OCI-LY3 (cell line): ENCODE measurements around the gene CLCF1.

ENCODE experiments used
- EZH2phosphoT487 ChIP-seq: fragments of 200-600 bp; shearing (Covaris generic); IDR thresholded peaks from 2 replicates; pipeline ENCODE4 v1.6.1; 2018; ENCODE audit warnings: antibody characterized with exemption, mixed run types, low read depth
- TF ChIP-seq, protein P1 (sequence below): fragments of 200-600, 300-600 bp; sonication (generic); IDR thresholded peaks from 2 replicates; pipeline ENCODE4 v1.5.1; 2014; ENCODE audit warnings: antibody characterized with exemption, low read length, low read depth

DNA sequence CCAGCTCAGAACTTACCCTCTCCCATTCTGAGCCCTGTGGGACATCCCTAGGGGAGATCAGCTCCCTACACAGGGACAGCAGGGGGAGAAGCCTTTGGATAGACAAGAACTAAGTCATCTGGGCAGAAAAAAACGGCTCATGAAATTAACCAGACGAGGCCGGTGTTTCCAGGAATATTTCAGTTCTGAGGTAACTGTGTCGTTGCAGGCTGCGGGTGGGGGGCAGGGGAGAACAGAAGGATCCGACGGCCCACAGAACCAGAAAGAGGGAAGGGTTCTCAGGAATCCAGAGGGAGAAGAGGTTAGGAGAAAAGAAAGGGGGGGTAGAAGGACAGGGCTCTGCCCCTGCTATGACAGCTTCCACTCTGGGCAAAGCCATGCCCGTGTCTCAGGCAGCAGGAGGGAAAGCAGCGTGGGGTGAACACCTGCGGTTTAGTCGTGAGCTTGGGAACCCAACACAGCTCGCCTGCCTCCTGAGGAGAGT, 3.6 kb downstream of the CLCF1 start:
- TF ChIP-seq, protein P1, sequence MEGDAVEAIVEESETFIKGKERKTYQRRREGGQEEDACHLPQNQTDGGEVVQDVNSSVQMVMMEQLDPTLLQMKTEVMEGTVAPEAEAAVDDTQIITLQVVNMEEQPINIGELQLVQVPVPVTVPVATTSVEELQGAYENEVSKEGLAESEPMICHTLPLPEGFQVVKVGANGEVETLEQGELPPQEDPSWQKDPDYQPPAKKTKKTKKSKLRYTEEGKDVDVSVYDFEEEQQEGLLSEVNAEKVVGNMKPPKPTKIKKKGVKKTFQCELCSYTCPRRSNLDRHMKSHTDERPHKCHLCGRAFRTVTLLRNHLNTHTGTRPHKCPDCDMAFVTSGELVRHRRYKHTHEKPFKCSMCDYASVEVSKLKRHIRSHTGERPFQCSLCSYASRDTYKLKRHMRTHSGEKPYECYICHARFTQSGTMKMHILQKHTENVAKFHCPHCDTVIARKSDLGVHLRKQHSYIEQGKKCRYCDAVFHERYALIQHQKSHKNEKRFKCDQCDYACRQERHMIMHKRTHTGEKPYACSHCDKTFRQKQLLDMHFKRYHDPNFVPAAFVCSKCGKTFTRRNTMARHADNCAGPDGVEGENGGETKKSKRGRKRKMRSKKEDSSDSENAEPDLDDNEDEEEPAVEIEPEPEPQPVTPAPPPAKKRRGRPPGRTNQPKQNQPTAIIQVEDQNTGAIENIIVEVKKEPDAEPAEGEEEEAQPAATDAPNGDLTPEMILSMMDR, result no peak
- no peak for TF ChIP-seq EZH2phosphoT487
